Endothelial cell of umbilical vein (primary cell): Measurements from ENCODE around the gene ANKS1B. TPM values are rescaled to one million over a fixed set of nuclear protein-coding genes. Genes with fewer than 3 reads are reported as not detected.

ENCODE experiments used
- BruUV-seq: library from RNA; stranded (reverse); fragments of 400-500 nt; replicated peaks from 2 replicates; lab custom pipeline; 2021; lab: Mats Ljungman, UMichigan
- CTCF ChIA-PET: fragments of 300-600, 350-600 bp; sonication (Branson Sonifier 250); formaldehyde crosslinking; loops from one replicate; lab custom pipeline; 2021; ENCODE audit warnings: antibody characterized with exemption, inconsistent platforms; lab: Charles Lee
- POLR2A ChIA-PET: fragments of 300-600, 350-600 bp; sonication (Branson Sonifier 250); formaldehyde crosslinking; loops from one replicate; lab custom pipeline; 2021; ENCODE audit warnings: antibody characterized with exemption, inconsistent platforms; lab: Charles Lee
- DNase-seq: peaks from one replicate; pipeline ENCODE4 v3.0.0-alpha.2; 2011; ENCODE audit warnings: low read depth, low spot score
- FAIRE-seq: peaks from 2 replicates; lab custom pipeline; 2011; peaks lifted over from hg19 to GRCh38; lab: Jason Lieb, UNC
- H2AFZ ChIP-seq: 2 replicates; pipeline ENCODE4 v1.6.0; 2012; ENCODE audit warnings: low read depth, low read length, control low read depth, inconsistent platforms
- H3K27ac ChIP-seq: 2 replicates; pipeline ENCODE4 v1.5.1; 2011; ENCODE audit warnings: low read depth, mild to moderate bottlenecking, control low read depth, low read length, moderate library complexity; ENCODE audit not compliant: insufficient read depth
- H3K27me3 ChIP-seq, 2 experiments: 2 replicates each; pipeline versions ENCODE4 v1.6.0 to v1.6.1; 2011; ENCODE audit warnings: low read length in 2 of 2, mixed read lengths in 1 of 2; ENCODE audit not compliant: control insufficient read depth in 2 of 2, insufficient read depth in 2 of 2
- H3K36me3 ChIP-seq, 2 experiments: 2 replicates in 1 of 2; 3 replicates in 1 of 2; pipeline ENCODE4 v1.5.1; 2011; ENCODE audit warnings: low read length in 2 of 2, mild to moderate bottlenecking in 1 of 2, moderate library complexity in 1 of 2; ENCODE audit not compliant: control insufficient read depth in 2 of 2, insufficient read depth in 2 of 2; ENCODE audit errors: extremely low read depth in 1 of 2
- H3K4me1 ChIP-seq: 3 replicates; pipeline ENCODE4 v1.5.1; 2011; ENCODE audit warnings: mild to moderate bottlenecking, low read length; ENCODE audit not compliant: control insufficient read depth, insufficient read depth; ENCODE audit errors: extremely low read depth
- H3K4me2 ChIP-seq: 2 replicates; pipeline ENCODE4 v1.6.1; 2011; ENCODE audit warnings: low read length, control low read depth, mixed read lengths; ENCODE audit not compliant: insufficient read depth
- H3K4me3 ChIP-seq, 3 experiments: fragments of 200-600 bp in 1 of 3; sonication (generic), shearing (Covaris generic) in 1 of 3; replicated peaks in 1 of 3; 2 replicates each; pipeline ENCODE4 v1.5.1; 2011 to 2016; ENCODE audit warnings: control low read depth in 3 of 3, low read length in 3 of 3, mild to moderate bottlenecking in 2 of 3, inconsistent platforms in 1 of 3, low read depth in 1 of 3, moderate library complexity in 1 of 3; ENCODE audit not compliant: insufficient read depth in 1 of 3
- H3K79me2 ChIP-seq: 2 replicates; pipeline ENCODE4 v1.6.0; 2012; ENCODE audit warnings: low read length, inconsistent platforms; ENCODE audit not compliant: control insufficient read depth, insufficient read depth
- H3K9ac ChIP-seq: replicated peaks from 2 replicates; pipeline ENCODE3; 2011; ENCODE audit warnings: low read length, control low read depth; ENCODE audit not compliant: insufficient read depth; ENCODE audit errors: extremely low read depth
- H3K9me1 ChIP-seq: replicated peaks from 3 replicates; pipeline ENCODE4 v1.6.0; 2011; ENCODE audit warnings: mild to moderate bottlenecking, low read length; ENCODE audit not compliant: control insufficient read depth, insufficient read depth; ENCODE audit errors: extremely low read depth
- H3K9me3 ChIP-seq: replicated peaks from 2 replicates; pipeline ENCODE4 v1.5.1; 2012; ENCODE audit warnings: low read length, inconsistent platforms; ENCODE audit not compliant: control insufficient read depth, insufficient read depth
- H4K20me1 ChIP-seq: replicated peaks from 2 replicates; pipeline ENCODE3; 2011; ENCODE audit warnings: mild to moderate bottlenecking, low read length; ENCODE audit not compliant: control insufficient read depth, insufficient read depth; ENCODE audit errors: extremely low read depth
- EZH2 ChIP-seq: IDR thresholded peaks from 2 replicates; pipeline ENCODE4 v1.6.1; 2012; ENCODE audit warnings: borderline replicate concordance, low read depth, mild to moderate bottlenecking, moderate library complexity, low read length, inconsistent platforms; ENCODE audit not compliant: severe bottlenecking
- FOS ChIP-seq: IDR thresholded peaks from 2 replicates; pipeline ENCODE4 v1.6.1; 2011; ENCODE audit warnings: mild to moderate bottlenecking, low read length, moderate library complexity, borderline replicate concordance; ENCODE audit not compliant: insufficient read depth
- GATA2 ChIP-seq: IDR thresholded peaks from 2 replicates; pipeline ENCODE4 v1.7.0; 2011; ENCODE audit warnings: low read depth, mild to moderate bottlenecking, moderate library complexity, mixed read lengths, low read length; ENCODE audit not compliant: insufficient read length, insufficient read depth
- JUN ChIP-seq: IDR thresholded peaks from 2 replicates; pipeline ENCODE4 v1.6.1; 2011; ENCODE audit warnings: borderline replicate concordance, low read depth; ENCODE audit not compliant: insufficient read length, insufficient read depth
- MYC ChIP-seq: IDR thresholded peaks from one replicate; pipeline ENCODE4 v1.6.1; 2011; ENCODE audit warnings: mild to moderate bottlenecking, low read depth, low read length
- POLR2A ChIP-seq: IDR thresholded peaks from 2 replicates; pipeline ENCODE4 v1.6.1; 2012; ENCODE audit warnings: low read depth, mild to moderate bottlenecking, control low read depth, low read length
- POLR2AphosphoS5 ChIP-seq: IDR thresholded peaks from 2 replicates; pipeline ENCODE4 v1.6.1; 2012; ENCODE audit warnings: low read depth, mild to moderate bottlenecking, control low read depth, low read length, moderate library complexity; ENCODE audit not compliant: insufficient read depth
- dilution Hi-C: fragments of 300-500 bp; cut with MboI; formaldehyde crosslinking; loops from one replicate; pipeline ENCODE4 v1.15.0; 2019; ENCODE audit warnings: low sequenced_read_pairs; ENCODE audit not compliant: extremely low pct_ligation_motif_present
- intact Hi-C: fragments of 100-400 bp; cut with micrococcal nuclease; formaldehyde crosslinking; loops from one replicate; pipeline ENCODE4 v1.10.0; 2022
- polyA plus RNA-seq, 4 experiments: library from polyadenylated mRNA; depleted of rRNA in 3 of 4; stranded (reverse) in 3 of 4; unstranded in 1 of 4; fragments of >200 nt; gene quantifications; 2 replicates each; pipeline versions ENCODE4 v1.2.1 to v1.2.3, GENCODE V29; 2011 to 2012; ENCODE audit warnings: missing spikeins in 1 of 4
- total RNA-seq: library from RNA; stranded (reverse); gene quantifications from 2 replicates; pipeline ENCODE4 v1.2.3, GENCODE V29; 2021
- TF ChIP-seq, protein P1 (sequence below): IDR thresholded peaks from 2 replicates; pipeline ENCODE4 v1.6.1; 2011; ENCODE audit not compliant: insufficient read depth, insufficient read length
- TF ChIP-seq, protein P2 (sequence below), 2 donors: IDR thresholded peaks; 1 replicate in 1 of 2; 2 replicates in 1 of 2; pipeline ENCODE4 v1.5.1; 2011; ENCODE audit warnings: low read length in 2 of 2, mild to moderate bottlenecking in 2 of 2, moderate library complexity in 2 of 2, control low read depth in 1 of 2, inconsistent platforms in 1 of 2, low read depth in 1 of 2; ENCODE audit not compliant: insufficient read depth in 1 of 2; ENCODE audit errors: extremely low read depth in 1 of 2

ANKS1B gene
- total and polyA plus RNA-seq, 2 donors (not counting 3 experiments of a cell fraction or from before 2014, with no cell fraction given) = 0.15 to 0.38 TPM

DNA sequence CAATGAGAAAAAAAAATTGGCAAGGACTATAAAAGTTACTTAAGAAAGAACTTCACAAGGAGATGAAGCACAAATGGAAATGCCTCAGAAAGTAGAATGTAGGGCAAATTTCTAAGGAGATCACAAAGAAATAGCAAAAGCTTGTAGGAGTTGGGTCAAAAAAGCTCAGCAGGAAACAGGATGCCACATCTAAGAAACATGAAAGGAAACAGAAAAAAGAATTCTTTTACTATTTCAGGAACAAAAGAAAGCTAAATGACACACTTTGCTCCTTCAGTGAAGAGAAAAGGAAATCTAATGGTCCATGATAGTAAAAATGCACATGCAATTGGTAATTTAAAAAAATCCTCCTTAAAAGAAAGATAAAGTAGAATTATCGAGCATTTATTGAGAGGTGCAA lies 789.3 kb downstream of the ANKS1B start:
- Histone ChIP-seq H3K36me3 (no peaks in the 10 kb centered on the region), H3K4me3 (no peak overlapping the region), H3K79me2 (no peaks in the 10 kb centered on the region), H3K27ac (no peak overlapping the region), H3K9me3 (peaks cover 2% of the 10 kb centered on the region), H3K4me2 (no peak overlapping the region), H3K9ac (no peak overlapping the region), H4K20me1 (no peaks in the 10 kb centered on the region), H3K4me1 (no peaks in the 10 kb centered on the region), H3K27me3 (no peaks in the 10 kb centered on the region), H3K9me1 (no peaks in the 10 kb centered on the region), H2AFZ (no peak overlapping the region)
- TF ChIP-seq, protein P1, sequence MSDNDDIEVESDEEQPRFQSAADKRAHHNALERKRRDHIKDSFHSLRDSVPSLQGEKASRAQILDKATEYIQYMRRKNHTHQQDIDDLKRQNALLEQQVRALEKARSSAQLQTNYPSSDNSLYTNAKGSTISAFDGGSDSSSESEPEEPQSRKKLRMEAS = no peak
- TF ChIP-seq MYC (no peak), JUN (no peak), GATA2 (no peak), FOS (no peak), EZH2 (no peak), POLR2AphosphoS5 (no peak), POLR2A (no peak)
- TF ChIP-seq, protein P2, sequence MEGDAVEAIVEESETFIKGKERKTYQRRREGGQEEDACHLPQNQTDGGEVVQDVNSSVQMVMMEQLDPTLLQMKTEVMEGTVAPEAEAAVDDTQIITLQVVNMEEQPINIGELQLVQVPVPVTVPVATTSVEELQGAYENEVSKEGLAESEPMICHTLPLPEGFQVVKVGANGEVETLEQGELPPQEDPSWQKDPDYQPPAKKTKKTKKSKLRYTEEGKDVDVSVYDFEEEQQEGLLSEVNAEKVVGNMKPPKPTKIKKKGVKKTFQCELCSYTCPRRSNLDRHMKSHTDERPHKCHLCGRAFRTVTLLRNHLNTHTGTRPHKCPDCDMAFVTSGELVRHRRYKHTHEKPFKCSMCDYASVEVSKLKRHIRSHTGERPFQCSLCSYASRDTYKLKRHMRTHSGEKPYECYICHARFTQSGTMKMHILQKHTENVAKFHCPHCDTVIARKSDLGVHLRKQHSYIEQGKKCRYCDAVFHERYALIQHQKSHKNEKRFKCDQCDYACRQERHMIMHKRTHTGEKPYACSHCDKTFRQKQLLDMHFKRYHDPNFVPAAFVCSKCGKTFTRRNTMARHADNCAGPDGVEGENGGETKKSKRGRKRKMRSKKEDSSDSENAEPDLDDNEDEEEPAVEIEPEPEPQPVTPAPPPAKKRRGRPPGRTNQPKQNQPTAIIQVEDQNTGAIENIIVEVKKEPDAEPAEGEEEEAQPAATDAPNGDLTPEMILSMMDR (IDR thresholded peaks at IDR 0.05; ENCODE audit: extremely low read depth in 1 of 2, insufficient read depth in 1 of 2, low read depth in 1 of 2, low read length in 2 of 2) = no peak
- BruUV-seq = no TSS peak
- dilution Hi-C loops (no loop called here), intact Hi-C loops (no loop called here)
- POLR2A ChIA-PET = no interaction called here
- DNase-seq (no peak), FAIRE-seq (no peak)
- CTCF ChIA-PET = no interaction called here
